Liver (tissue), 3 donors: ENCODE measurements around the gene ERC2.

Source experiments
- CTCF ChIP-seq: fragments of 150-350 bp; IDR thresholded peaks from 2 replicates; pipeline ENCODE4 v1.5.1; 2017; ENCODE audit warnings: improper control_type of control experiment, low read depth, low read length; ENCODE audit not compliant: missing input control
- EGR1 ChIP-seq, 2 donors: IDR thresholded peaks; 2 replicates each; pipeline ENCODE4 v1.6.1; 2016 to 2018; ENCODE audit warnings: antibody characterized with exemption in 2 of 2, low read depth in 2 of 2
- FOXA1 ChIP-seq: IDR thresholded peaks from 2 replicates; pipeline ENCODE4 v1.6.1; 2016; ENCODE audit warnings: antibody characterized with exemption
- GABPA ChIP-seq, 2 donors: IDR thresholded peaks in 1 of 2; conservative IDR thresholded peaks in 1 of 2; 2 replicates each; pipeline ENCODE4 v1.6.1; 2016; ENCODE audit warnings: antibody characterized with exemption in 2 of 2, mild to moderate bottlenecking in 1 of 2, moderate library complexity in 1 of 2
- JUND ChIP-seq, 2 donors: IDR thresholded peaks; 2 replicates each; pipeline ENCODE4 v1.6.1; 2016; ENCODE audit warnings: antibody characterized with exemption in 2 of 2
- RAD21 ChIP-seq, 2 donors: IDR thresholded peaks; 2 replicates each; pipeline ENCODE4 v1.6.1; 2016; ENCODE audit warnings: antibody characterized with exemption in 2 of 2, mild to moderate bottlenecking in 2 of 2
- RXRA ChIP-seq, 2 donors: IDR thresholded peaks; 2 replicates each; pipeline ENCODE4 v1.6.1; 2017 to 2018; ENCODE audit warnings: antibody characterized with exemption in 2 of 2, mild to moderate bottlenecking in 1 of 2
- SP1 ChIP-seq: IDR thresholded peaks from 2 replicates; pipeline ENCODE4 v1.6.1; 2018; ENCODE audit warnings: antibody characterized with exemption, mild to moderate bottlenecking
- YY1 ChIP-seq: IDR thresholded peaks from 2 replicates; pipeline ENCODE4 v1.6.1; 2016; ENCODE audit warnings: antibody characterized with exemption, mild to moderate bottlenecking
- ZBTB33 ChIP-seq: IDR thresholded peaks from 2 replicates; pipeline ENCODE4 v1.6.1; 2016; ENCODE audit warnings: antibody characterized with exemption
- TF ChIP-seq, protein P1 (sequence below): IDR thresholded peaks from 2 replicates; pipeline ENCODE4 v1.6.1; 2016; ENCODE audit warnings: antibody characterized with exemption
- TF ChIP-seq, protein P2 (sequence below): IDR thresholded peaks from 2 replicates; pipeline ENCODE4 v1.6.1; 2016; ENCODE audit warnings: antibody characterized with exemption
- donor health status: healthy.
- donor health status: healthy.

DNA sequence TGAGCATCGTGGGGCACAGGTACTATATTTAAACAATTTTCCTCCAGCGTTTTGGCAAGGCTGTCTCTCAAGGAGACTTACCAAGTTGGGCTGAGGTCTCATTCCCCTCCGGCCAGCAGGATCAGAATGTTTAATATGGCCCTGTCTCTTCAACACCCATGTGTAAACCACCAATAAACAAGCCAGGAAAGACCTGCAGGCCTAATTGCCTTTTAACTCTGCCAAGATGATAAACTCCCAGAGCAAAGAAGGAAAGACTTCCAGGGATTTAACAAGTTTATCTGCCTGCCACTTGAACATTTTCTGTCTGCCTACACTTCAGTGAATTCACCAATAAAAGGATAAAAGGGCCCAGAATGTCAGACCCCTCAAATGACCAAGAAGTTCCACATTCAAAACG is 850.9 kb downstream of the ERC2 start:
- TF ChIP-seq CTCF (no peak), GABPA (IDR thresholded peaks at IDR 0.05 in 1 of 2, conservative IDR thresholded peaks at IDR 0.05 in 1 of 2) (no peak), ZBTB33 (no peak), YY1 (no peak), FOXA1 (no peak), RXRA (IDR thresholded peaks at IDR 0.05) (no peak), JUND (IDR thresholded peaks at IDR 0.05) (no peak), SP1 (no peak), RAD21 (IDR thresholded peaks at IDR 0.05) (no peak), EGR1 (IDR thresholded peaks at IDR 0.05; ENCODE audit: low read depth in 2 of 2) (no peak)
- TF ChIP-seq, protein P1, sequence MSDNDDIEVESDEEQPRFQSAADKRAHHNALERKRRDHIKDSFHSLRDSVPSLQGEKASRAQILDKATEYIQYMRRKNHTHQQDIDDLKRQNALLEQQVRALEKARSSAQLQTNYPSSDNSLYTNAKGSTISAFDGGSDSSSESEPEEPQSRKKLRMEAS, result no peak
- TF ChIP-seq, protein P2, sequence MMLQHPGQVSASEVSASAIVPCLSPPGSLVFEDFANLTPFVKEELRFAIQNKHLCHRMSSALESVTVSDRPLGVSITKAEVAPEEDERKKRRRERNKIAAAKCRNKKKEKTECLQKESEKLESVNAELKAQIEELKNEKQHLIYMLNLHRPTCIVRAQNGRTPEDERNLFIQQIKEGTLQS, result no peak
